HL-60 (cell line): ENCODE data around the gene PELI1.

Experiments
- GABPA ChIP-seq: IDR thresholded peaks from 2 replicates; pipeline ENCODE4 v1.6.1; 2012; ENCODE audit warnings: low read depth
- POLR2AphosphoS5 ChIP-seq: IDR thresholded peaks from 2 replicates; pipeline ENCODE4 v1.6.1; 2012; ENCODE audit warnings: low read depth
- SPI1 ChIP-seq: IDR thresholded peaks from 2 replicates; pipeline ENCODE4 v1.6.1; 2012; ENCODE audit warnings: low read depth, mild to moderate bottlenecking, borderline replicate concordance
- TF ChIP-seq, protein P1 (sequence below): IDR thresholded peaks from one replicate; pipeline ENCODE4 v1.5.1; 2011; ENCODE audit warnings: low read length, control low read depth, inconsistent platforms; ENCODE audit not compliant: insufficient read depth
- TF ChIP-seq, protein P2 (sequence below): IDR thresholded peaks from 2 replicates; pipeline ENCODE4 v1.6.1; 2012; ENCODE audit warnings: low read depth; ENCODE audit not compliant: insufficient replicate concordance

GRCh38 chr2:64122358-64122757 lies 21.9 kb downstream of the PELI1 start:
- TF ChIP-seq, protein P1, sequence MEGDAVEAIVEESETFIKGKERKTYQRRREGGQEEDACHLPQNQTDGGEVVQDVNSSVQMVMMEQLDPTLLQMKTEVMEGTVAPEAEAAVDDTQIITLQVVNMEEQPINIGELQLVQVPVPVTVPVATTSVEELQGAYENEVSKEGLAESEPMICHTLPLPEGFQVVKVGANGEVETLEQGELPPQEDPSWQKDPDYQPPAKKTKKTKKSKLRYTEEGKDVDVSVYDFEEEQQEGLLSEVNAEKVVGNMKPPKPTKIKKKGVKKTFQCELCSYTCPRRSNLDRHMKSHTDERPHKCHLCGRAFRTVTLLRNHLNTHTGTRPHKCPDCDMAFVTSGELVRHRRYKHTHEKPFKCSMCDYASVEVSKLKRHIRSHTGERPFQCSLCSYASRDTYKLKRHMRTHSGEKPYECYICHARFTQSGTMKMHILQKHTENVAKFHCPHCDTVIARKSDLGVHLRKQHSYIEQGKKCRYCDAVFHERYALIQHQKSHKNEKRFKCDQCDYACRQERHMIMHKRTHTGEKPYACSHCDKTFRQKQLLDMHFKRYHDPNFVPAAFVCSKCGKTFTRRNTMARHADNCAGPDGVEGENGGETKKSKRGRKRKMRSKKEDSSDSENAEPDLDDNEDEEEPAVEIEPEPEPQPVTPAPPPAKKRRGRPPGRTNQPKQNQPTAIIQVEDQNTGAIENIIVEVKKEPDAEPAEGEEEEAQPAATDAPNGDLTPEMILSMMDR = no peak
- TF ChIP-seq POLR2AphosphoS5 = no peak
- TF ChIP-seq, protein P2, sequence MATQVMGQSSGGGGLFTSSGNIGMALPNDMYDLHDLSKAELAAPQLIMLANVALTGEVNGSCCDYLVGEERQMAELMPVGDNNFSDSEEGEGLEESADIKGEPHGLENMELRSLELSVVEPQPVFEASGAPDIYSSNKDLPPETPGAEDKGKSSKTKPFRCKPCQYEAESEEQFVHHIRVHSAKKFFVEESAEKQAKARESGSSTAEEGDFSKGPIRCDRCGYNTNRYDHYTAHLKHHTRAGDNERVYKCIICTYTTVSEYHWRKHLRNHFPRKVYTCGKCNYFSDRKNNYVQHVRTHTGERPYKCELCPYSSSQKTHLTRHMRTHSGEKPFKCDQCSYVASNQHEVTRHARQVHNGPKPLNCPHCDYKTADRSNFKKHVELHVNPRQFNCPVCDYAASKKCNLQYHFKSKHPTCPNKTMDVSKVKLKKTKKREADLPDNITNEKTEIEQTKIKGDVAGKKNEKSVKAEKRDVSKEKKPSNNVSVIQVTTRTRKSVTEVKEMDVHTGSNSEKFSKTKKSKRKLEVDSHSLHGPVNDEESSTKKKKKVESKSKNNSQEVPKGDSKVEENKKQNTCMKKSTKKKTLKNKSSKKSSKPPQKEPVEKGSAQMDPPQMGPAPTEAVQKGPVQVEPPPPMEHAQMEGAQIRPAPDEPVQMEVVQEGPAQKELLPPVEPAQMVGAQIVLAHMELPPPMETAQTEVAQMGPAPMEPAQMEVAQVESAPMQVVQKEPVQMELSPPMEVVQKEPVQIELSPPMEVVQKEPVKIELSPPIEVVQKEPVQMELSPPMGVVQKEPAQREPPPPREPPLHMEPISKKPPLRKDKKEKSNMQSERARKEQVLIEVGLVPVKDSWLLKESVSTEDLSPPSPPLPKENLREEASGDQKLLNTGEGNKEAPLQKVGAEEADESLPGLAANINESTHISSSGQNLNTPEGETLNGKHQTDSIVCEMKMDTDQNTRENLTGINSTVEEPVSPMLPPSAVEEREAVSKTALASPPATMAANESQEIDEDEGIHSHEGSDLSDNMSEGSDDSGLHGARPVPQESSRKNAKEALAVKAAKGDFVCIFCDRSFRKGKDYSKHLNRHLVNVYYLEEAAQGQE = no peak
- TF ChIP-seq SPI1 = no peak
- TF ChIP-seq GABPA = no peak
